ENCODE measurements around the gene S100A14. TPM values are rescaled to one million over a fixed set of nuclear protein-coding genes. Genes with fewer than 3 reads are reported as not detected.

The S100A14 gene
- polyA plus RNA-seq, 1 donor from 2014 or later = not detected

GRCh38 chr1:153628638-153629342, 12.7 kb upstream of the S100A14 start:
- no peaks in the 10 kb centered on the region for H3K27me3 ChIP-seq (ENCODE audit: insufficient read depth, low read depth, low read length)
- no peak overlapping the region for H3K4me3 ChIP-seq (ENCODE audit: low read length)
- TF ChIP-seq POLR2AphosphoS5 (IDR thresholded peaks at IDR 0.05) (no peak), TAF1 (IDR thresholded peaks at IDR 0.05; ENCODE audit: low read depth) (no peak)
- H3K4me2 ChIP-seq (ENCODE audit: low read length) = no peak overlapping the region
- no peaks in the 10 kb centered on the region for H3K9me2 ChIP-seq (ENCODE audit: insufficient read depth, low read length)
- H3F3A ChIP-seq (ENCODE audit: insufficient read depth, low read length, poor library complexity, severe bottlenecking) = no peaks in the 10 kb centered on the region
- no peaks in the 10 kb centered on the region for H4K20me1 ChIP-seq (ENCODE audit: insufficient read depth)
- no peaks in the 10 kb centered on the region for H3K36me3 ChIP-seq (ENCODE audit: insufficient read depth, low read length)
- no peaks in the 10 kb centered on the region for H3K9me3 ChIP-seq (ENCODE audit: low read length)
- no peaks in the 10 kb centered on the region for H3K79me2 ChIP-seq (replicated peaks; ENCODE audit: insufficient read depth, low read length)
- no peak overlapping the region for H2AFZ ChIP-seq (ENCODE audit: low read depth, low read length)
- no peak overlapping the region for H3K9ac ChIP-seq (ENCODE audit: low read length)
- H3K27ac ChIP-seq (ENCODE audit: low read length) = no peak overlapping the region

DNA sequence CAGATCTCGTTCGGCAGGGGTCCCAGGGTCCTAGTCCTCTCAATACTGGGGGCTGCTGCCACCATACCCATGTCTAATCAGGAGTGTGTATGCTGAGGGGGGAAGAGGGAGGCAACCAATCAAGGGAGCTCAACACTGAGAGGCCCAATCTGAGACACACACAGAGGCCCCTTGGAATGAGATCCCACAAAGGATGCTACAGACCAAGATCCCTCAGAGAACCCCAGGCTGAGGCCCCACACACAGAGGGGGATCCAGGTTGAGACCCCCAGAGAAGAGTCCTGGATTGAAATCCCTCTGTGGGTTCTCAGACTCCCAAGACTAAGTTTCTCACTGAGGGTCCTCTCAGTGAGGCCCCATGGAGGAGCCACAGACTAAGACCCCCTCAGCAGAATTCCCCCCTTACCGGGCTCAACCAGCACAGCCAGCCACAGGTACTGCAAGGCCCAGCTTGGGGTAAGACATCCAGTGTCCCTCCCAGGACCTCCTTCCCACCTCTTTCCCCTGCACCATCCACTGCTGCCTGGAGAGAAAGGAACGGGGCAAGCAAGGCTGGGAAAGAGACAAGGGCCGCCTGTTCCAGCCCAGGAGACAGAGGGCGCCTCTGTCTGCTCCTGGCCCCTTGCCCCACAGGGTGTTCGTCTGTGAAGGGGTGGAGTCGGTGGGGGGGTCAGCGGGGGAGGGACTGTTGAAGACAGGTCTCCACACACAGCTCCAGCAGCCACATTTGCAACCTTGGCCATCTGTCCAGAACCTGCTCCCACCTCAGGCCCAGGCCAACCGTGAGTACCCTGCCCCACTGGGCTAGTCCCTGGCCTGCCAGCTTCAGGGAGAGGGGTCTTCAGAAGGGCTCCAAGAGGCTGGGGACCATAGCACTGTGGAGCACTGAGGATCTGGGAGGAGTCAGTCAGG, 11.8 kb upstream of the S100A14 start, which contains the start of gene S100A1:
Gene S100A1 (plus strand): TSS at position 720 of the 912 bp plus-strand sequence. CDS start 2,088 bp downstream, outside the sequence.
- Histone ChIP-seq H3K9ac (ENCODE audit: low read length) (no peak within 1 kb of the TSS), H3K27ac (ENCODE audit: low read length) (no peak within 1 kb of the TSS)

More for the DNA sequence above, 11.8 kb upstream of the S100A14 start, which contains the start of gene S100A1:
- no peaks in the 10 kb centered on the region for H3F3A ChIP-seq (ENCODE audit: insufficient read depth, low read length, poor library complexity, severe bottlenecking)
- H4K20me1 ChIP-seq (ENCODE audit: insufficient read depth) = no peaks in the 10 kb centered on the region
- H2AFZ ChIP-seq (ENCODE audit: low read depth, low read length) = peak within 1 kb of the TSS; percentile 43
- no peaks in the 10 kb centered on the region for H3K27me3 ChIP-seq (ENCODE audit: insufficient read depth, low read depth, low read length)
- no peaks in the 10 kb centered on the region for H3K9me3 ChIP-seq (ENCODE audit: low read length)
- no peaks in the 10 kb centered on the region for H3K9me2 ChIP-seq (ENCODE audit: insufficient read depth, low read length)
- no peaks in the 10 kb centered on the region for H3K79me2 ChIP-seq (replicated peaks; ENCODE audit: insufficient read depth, low read length)
- H3K4me2 ChIP-seq (ENCODE audit: low read length) = no peak within 1 kb of the TSS
- TF ChIP-seq RAD21 (conservative IDR thresholded peaks at IDR 0.05) = no peak
- no peak for TF ChIP-seq REST (IDR thresholded peaks at IDR 0.05; ENCODE audit: borderline replicate concordance)
- no peak for TF ChIP-seq TAF1 (IDR thresholded peaks at IDR 0.05; ENCODE audit: low read depth)
- TF ChIP-seq CTCF (IDR thresholded peaks at IDR 0.05; ENCODE audit: poor library complexity, severe bottlenecking) = no peak
- no peaks in the 10 kb centered on the region for H3K36me3 ChIP-seq (ENCODE audit: insufficient read depth, low read length)
- H3K4me3 ChIP-seq (ENCODE audit: low read length) = no peak within 1 kb of the TSS
